Ascending aorta (tissue), 2 donors: ENCODE data around the gene PACRG. TPM values are rescaled to one million over a fixed set of nuclear protein-coding genes. Genes with fewer than 3 reads are reported as not detected.

ENCODE experiments used
- DNase-seq, 2 donors: peaks; one replicate each; pipeline ENCODE4 v3.0.0-alpha.2; 2019; ENCODE audit warnings: low spot score in 2 of 2
- H3K27ac ChIP-seq, 2 donors: fragments of 200-600 bp; sonication (generic); one replicate each; pipeline ENCODE4 v1.5.1; 2016 to 2017; ENCODE audit warnings: mild to moderate bottlenecking in 1 of 2
- H3K27me3 ChIP-seq: fragments of 200-600 bp; sonication (generic); one replicate; pipeline ENCODE4 v1.5.1; 2017
- H3K36me3 ChIP-seq, 2 donors: fragments of 200-600 bp; sonication (generic); one replicate each; pipeline ENCODE4 v1.5.1; 2016
- H3K4me1 ChIP-seq, 2 donors: fragments of 200-600 bp; sonication (generic); one replicate each; pipeline ENCODE4 v1.5.1; 2016 to 2017; ENCODE audit warnings: mild to moderate bottlenecking in 1 of 2
- H3K4me3 ChIP-seq, 2 donors: fragments of 200-600 bp; sonication (generic); one replicate each; pipeline ENCODE4 v1.5.1; 2016 to 2017; ENCODE audit warnings: mild to moderate bottlenecking in 1 of 2
- H3K9me3 ChIP-seq, 2 donors: fragments of 200-600 bp; sonication (generic); one replicate each; pipeline ENCODE4 v1.5.1; 2016
- CTCF ChIP-seq, 3 experiments: fragments of 200-600 bp in 2 of 3; fragments of 450-650 bp in 1 of 3; sonication (generic) in 2 of 3; IDR thresholded peaks; one replicate each; pipeline ENCODE4 v1.5.1; 2016 to 2019; ENCODE audit warnings: antibody characterized with exemption in 3 of 3, mild to moderate bottlenecking in 1 of 3, moderate library complexity in 1 of 3
- intact Hi-C: fragments of 100-400 bp; cut with DNase I; formaldehyde crosslinking; loops from one replicate; pipeline ENCODE4 v1.15.1; 2023
- total RNA-seq: library from RNA; depleted of rRNA; stranded (reverse); fragments of >200 nt; gene quantifications from one replicate; pipeline ENCODE4 v1.1.0, GENCODE V29; 2016

The PACRG gene
- total RNA-seq, 1 donor from 2014 or later, result not detected

GRCh38 chr6:163019926-163020325 is 292.2 kb downstream of the PACRG start:
- intact Hi-C loops, result no loop called here

GRCh38 chr6:163021054-163021453 is 293.3 kb downstream of the PACRG start:
- DNase-seq, result no peak
- Histone ChIP-seq H3K4me3 (no peak overlapping the region), H3K27me3 (no peaks in the 10 kb centered on the region), H3K36me3 (no peaks in the 10 kb centered on the region), H3K4me1 (no peaks in the 10 kb centered on the region), H3K27ac (no peak overlapping the region), H3K9me3 (peaks cover 0 to 3% of the 10 kb centered on the region in 2 donors)
- TF ChIP-seq CTCF (IDR thresholded peaks at IDR 0.05), result no peak
- intact Hi-C loops, result no loop called here

More at GRCh38 chr6:163019926-163020325, 292.2 kb downstream of the PACRG start:
- Histone ChIP-seq H3K9me3 (peaks cover 0 to 3% of the 10 kb centered on the region in 2 donors), H3K4me3 (no peak overlapping the region), H3K4me1 (no peaks in the 10 kb centered on the region), H3K36me3 (no peaks in the 10 kb centered on the region), H3K27me3 (no peaks in the 10 kb centered on the region), H3K27ac (no peak overlapping the region)
- DNase-seq, result no peak
- no peak for TF ChIP-seq CTCF (IDR thresholded peaks at IDR 0.05)

GRCh38 chr6:163023700-163024099 is 295.9 kb downstream of the PACRG start:
- intact Hi-C loops, result no loop called here
- Histone ChIP-seq H3K9me3 (peaks cover 0 to 3% of the 10 kb centered on the region in 2 donors), H3K27ac (no peak overlapping the region), H3K4me3 (no peak overlapping the region), H3K4me1 (no peaks in the 10 kb centered on the region), H3K27me3 (no peaks in the 10 kb centered on the region), H3K36me3 (no peaks in the 10 kb centered on the region)
- TF ChIP-seq CTCF (IDR thresholded peaks at IDR 0.05), result no peak
- no peak for DNase-seq

GRCh38 chr6:163026893-163027292 is 299.1 kb downstream of the PACRG start:
- Histone ChIP-seq H3K4me1 (no peaks in the 10 kb centered on the region), H3K27me3 (no peaks in the 10 kb centered on the region), H3K4me3 (no peak overlapping the region), H3K36me3 (no peaks in the 10 kb centered on the region), H3K27ac (no peak overlapping the region), H3K9me3 (peaks cover 0 to 3% of the 10 kb centered on the region in 2 donors)
- no peak for TF ChIP-seq CTCF (IDR thresholded peaks at IDR 0.05)
- intact Hi-C loops, result no loop called here
- DNase-seq, result no peak

GRCh38 chr6:163030980-163031379 is 303.2 kb downstream of the PACRG start:
- Histone ChIP-seq H3K9me3 (no peaks in the 10 kb centered on the region), H3K36me3 (no peaks in the 10 kb centered on the region), H3K27ac (no peak overlapping the region), H3K27me3 (no peaks in the 10 kb centered on the region), H3K4me1 (no peaks in the 10 kb centered on the region), H3K4me3 (no peak overlapping the region)
- no peak for DNase-seq
- no peak for TF ChIP-seq CTCF (IDR thresholded peaks at IDR 0.05)
- intact Hi-C loops, result no loop called here

- Histone ChIP-seq H3K36me3 (no peaks in the 10 kb centered on the region), H3K4me1 (no peaks in the 10 kb centered on the region), H3K27ac (no peak overlapping the region), H3K9me3 (no peaks in the 10 kb centered on the region), H3K4me3 (no peak overlapping the region), H3K27me3 (no peaks in the 10 kb centered on the region)
- TF ChIP-seq CTCF (IDR thresholded peaks at IDR 0.05), result no peak
- no peak for DNase-seq
- intact Hi-C loops, result no loop called here
These were observed 304.2 kb downstream of the PACRG start for GRCh38 chr6:163031931-163032330.
